HCT116 (cell line): ENCODE measurements around the gene GRB7. TPM values are rescaled to one million over a fixed set of nuclear protein-coding genes. Genes with fewer than 3 reads are reported as not detected.
A peak's percentile ranks its signal among the peaks of the same experiment; 100 is the strongest.

Source experiments
- ATAC-seq: fragments of 200-7000 bp; cut with Tn5 transposase; 2 replicates; pipeline ENCODE4 v1.9.1; 2020; ENCODE audit warnings: mild to moderate bottlenecking, moderate library complexity
- BruUV-seq: library from RNA; stranded (reverse); fragments of 400-500 nt; replicated peaks from 2 replicates; lab custom pipeline; 2021; lab: Mats Ljungman, UMichigan
- CTCF ChIA-PET: fragments of 300-600 bp; sonication (Branson Sonifier 250); formaldehyde crosslinking; loops from one replicate; lab custom pipeline; 2021; ENCODE audit warnings: antibody characterized with exemption; lab: Charles Lee
- POLR2A ChIA-PET: fragments of 300-600, 350-600 bp; sonication (Branson Sonifier 250); formaldehyde crosslinking; loops from one replicate; lab custom pipeline; 2021; ENCODE audit warnings: antibody characterized with exemption; lab: Charles Lee
- RAD21 ChIA-PET, 2 experiments: fragments of 300-600 bp; sonication (Branson Sonifier 250); formaldehyde crosslinking; loops; one replicate each; lab custom pipeline; 2023; ENCODE audit warnings: low total read pairs in 2 of 2; ENCODE audit not compliant: uncharacterized antibody in 2 of 2, unreplicated experiment in 2 of 2, low non-redundant PET in 1 of 2; lab: Charles Lee
- DNase-seq: peaks from one replicate; pipeline ENCODE4 v3.0.0-alpha.2; 2010; ENCODE audit warnings: low read depth, low spot score
- H2AFZ ChIP-seq: fragments of 200-600 bp; shearing (Covaris generic), sonication (generic); 2 replicates; pipeline ENCODE4 v1.6.1; 2017; ENCODE audit warnings: low read depth, mixed run types, mixed read lengths, antibody characterized with exemption, low read length; ENCODE audit not compliant: poor library complexity, severe bottlenecking
- H3K27ac ChIP-seq: 2 replicates; pipeline ENCODE4 v1.5.1; 2012; ENCODE audit warnings: low read depth, low read length
- H3K27me3 ChIP-seq: fragments of 200-600 bp; sonication (generic); 2 replicates; pipeline ENCODE4 v1.6.1; 2016; ENCODE audit warnings: mixed run types, low read length, mixed read lengths; ENCODE audit not compliant: insufficient read depth
- H3K36me3 ChIP-seq, 2 experiments: fragments of 200-500 bp in 1 of 2; fragments of 200-600 bp in 1 of 2; sonication (Bioruptor generic) in 1 of 2; sonication (generic) in 1 of 2; 2 replicates each; pipeline versions ENCODE4 v1.5.1 to v1.6.1; 2014 to 2016; ENCODE audit warnings: low read length in 2 of 2, inconsistent platforms in 1 of 2, mixed read lengths in 1 of 2, mixed run types in 1 of 2; ENCODE audit not compliant: insufficient read depth in 2 of 2, control insufficient read depth in 1 of 2
- H3K4me1 ChIP-seq, 2 experiments: fragments of 200-600 bp in 1 of 2; sonication (generic) in 1 of 2; 2 replicates each; pipeline versions ENCODE4 v1.5.1 to v1.6.1; 2012 to 2017; ENCODE audit warnings: low read length in 2 of 2, inconsistent platforms in 1 of 2, mild to moderate bottlenecking in 1 of 2, mixed read lengths in 1 of 2, mixed run types in 1 of 2, moderate library complexity in 1 of 2; ENCODE audit not compliant: insufficient read depth in 2 of 2, control insufficient read depth in 1 of 2
- H3K4me2 ChIP-seq: fragments of 200-600 bp; sonication (generic); 2 replicates; pipeline ENCODE4 v1.6.1; 2017; ENCODE audit warnings: mixed run types, low read length, mixed read lengths
- H3K4me3 ChIP-seq, 2 experiments: fragments of 200-600 bp in 1 of 2; sonication (generic) in 1 of 2; replicated peaks in 1 of 2; 2 replicates each; pipeline ENCODE4 v1.5.1; 2011 to 2016; ENCODE audit warnings: low read length in 2 of 2, control low read depth in 1 of 2, low read depth in 1 of 2, mild to moderate bottlenecking in 1 of 2, mixed read lengths in 1 of 2, mixed run types in 1 of 2
- H3K79me2 ChIP-seq: fragments of 200-600 bp; sonication (generic); 2 replicates; pipeline ENCODE4 v1.6.1; 2017; ENCODE audit warnings: mild to moderate bottlenecking, mixed run types, low read length, moderate library complexity, mixed read lengths; ENCODE audit not compliant: insufficient read depth
- H3K9ac ChIP-seq: fragments of 200-600 bp; sonication (generic); 2 replicates; pipeline ENCODE4 v1.6.1; 2016; ENCODE audit warnings: low read length, mixed read lengths
- H3K9me2 ChIP-seq: fragments of 200-600 bp; sonication (generic), shearing (Covaris generic); 2 replicates; pipeline ENCODE4 v1.6.1; 2017; ENCODE audit warnings: mixed run types, mild to moderate bottlenecking, moderate library complexity; ENCODE audit not compliant: insufficient read depth
- H3K9me3 ChIP-seq, 2 experiments: fragments of 200-500 bp in 1 of 2; fragments of 200-600 bp in 1 of 2; sonication (Bioruptor generic) in 1 of 2; sonication (generic) in 1 of 2; 2 replicates each; pipeline ENCODE4 v1.6.1; 2014 to 2017; ENCODE audit warnings: low read length in 2 of 2, mixed read lengths in 2 of 2, inconsistent platforms in 1 of 2, low read depth in 1 of 2, mild to moderate bottlenecking in 1 of 2, mixed run types in 1 of 2, moderate library complexity in 1 of 2; ENCODE audit not compliant: control insufficient read depth in 1 of 2, insufficient read depth in 1 of 2
- H4K20me1 ChIP-seq: fragments of 200-600 bp; sonication (generic), shearing (Covaris generic); 2 replicates; pipeline ENCODE4 v1.6.1; 2017; ENCODE audit warnings: mixed run types, mild to moderate bottlenecking, moderate library complexity; ENCODE audit not compliant: insufficient read depth
- CEBPB ChIP-seq: IDR thresholded peaks from 2 replicates; pipeline ENCODE4 v1.6.1; 2012; ENCODE audit warnings: low read depth
- FOSL1 ChIP-seq: IDR thresholded peaks from 2 replicates; pipeline ENCODE4 v1.6.1; 2012; ENCODE audit warnings: low read depth
- MAX ChIP-seq: IDR thresholded peaks from 2 replicates; pipeline ENCODE4 v1.6.1; 2012
- POLR2AphosphoS5 ChIP-seq: IDR thresholded peaks from 2 replicates; pipeline ENCODE4 v1.6.1; 2011; ENCODE audit warnings: mild to moderate bottlenecking, low read depth, low read length, moderate library complexity
- REST ChIP-seq: IDR thresholded peaks from 2 replicates; pipeline ENCODE4 v1.6.1; 2012; ENCODE audit warnings: low read depth
- SIN3A ChIP-seq: IDR thresholded peaks from 2 replicates; pipeline ENCODE4 v1.6.1; 2012; ENCODE audit warnings: low read depth
- TCF7L2 ChIP-seq: IDR thresholded peaks from 2 replicates; pipeline ENCODE4 v1.7.0; 2011; ENCODE audit warnings: borderline replicate concordance, inconsistent platforms; ENCODE audit not compliant: insufficient read depth, insufficient read length; ENCODE audit errors: extremely low read depth
- ZBTB33 ChIP-seq: IDR thresholded peaks from 2 replicates; pipeline ENCODE4 v1.6.1; 2011; ENCODE audit warnings: mild to moderate bottlenecking, low read length, moderate library complexity; ENCODE audit not compliant: insufficient replicate concordance; ENCODE audit errors: extremely low read depth
- ZFX ChIP-seq: fragments of 450-650 bp; IDR thresholded peaks from 2 replicates; pipeline ENCODE4 v1.6.1; 2017
- intact Hi-C: fragments of 100-400 bp; cut with micrococcal nuclease; formaldehyde crosslinking; loops from 2 replicates; pipeline ENCODE4 v1.10.0; 2022
- total RNA-seq: library from RNA; stranded (reverse); gene quantifications from one replicate; pipeline ENCODE4 v1.2.1, GENCODE V29; 2021; ENCODE audit not compliant: unreplicated experiment

GRB7 gene
- total RNA-seq, 1 experiment from 2014 or later = 51.9 TPM

GRCh38 chr17:39753514-39754160 is 15.9 kb downstream of the GRB7 start:
- H3K9me3 ChIP-seq = no peaks in the 10 kb centered on the region
- H3K4me1 ChIP-seq = peaks cover 33 to 55% of the 10 kb centered on the region in 2 experiments
- H3K9ac ChIP-seq = peak overlapping the region; percentile 85
- POLR2A ChIA-PET = no interaction called here
- CTCF ChIA-PET = interaction anchor here (1.1 to 2.1 kb wide), 5 partner anchors 14 to 132 kb away, joined by 3 to 14 read pairs (median 6); partner anchors contain the start of genes MIEN1 and PGAP3
- no TSS peak for BruUV-seq
- no peaks in the 10 kb centered on the region for H3K36me3 ChIP-seq
- DNase-seq = no peak
- peak overlapping the region; percentile 54 to 65 for H3K4me3 ChIP-seq
- RAD21 ChIA-PET = interaction anchor here in 1 of 2 experiments (1.1 kb wide), 1 partner anchor 130 kb away, joined by 3 read pairs; no protein-coding TSS in a partner anchor
- H3K79me2 ChIP-seq = no peaks in the 10 kb centered on the region
- peak overlapping the region; percentile 91 for H3K27ac ChIP-seq
- H4K20me1 ChIP-seq = no peaks in the 10 kb centered on the region
- no peaks in the 10 kb centered on the region for H3K27me3 ChIP-seq
- H2AFZ ChIP-seq = peak overlapping the region; percentile 65
- H3K4me2 ChIP-seq = peak overlapping the region; percentile 94
- ATAC-seq = peak; percentile 64
- TF ChIP-seq FOSL1 = no peak
- TF ChIP-seq TCF7L2 = peak; percentile 98
- TF ChIP-seq CEBPB = no peak
- peak; percentile 82; the same call in 1 of the 2 replicates for TF ChIP-seq MAX
- TF ChIP-seq POLR2AphosphoS5 = peak; percentile 57
- TF ChIP-seq ZFX = peak; percentile 90; the same call in 1 of the 2 replicates
- TF ChIP-seq SIN3A = no peak
- TF ChIP-seq ZBTB33 = no peak
- no peak for TF ChIP-seq REST
- intact Hi-C loops = loop anchor here (1.0 to 5.0 kb wide), 3 partner anchors 81 to 205 kb away; no protein-coding TSS in a partner anchor
- H3K9me2 ChIP-seq = no peaks in the 10 kb centered on the region
